HG03066 (cell line): ENCODE measurements around the gene EIF3M.

Source experiments
- ATAC-seq: cut with Tn5 transposase; IDR thresholded peaks from one replicate; pipeline ENCODE4 v1.9.1; 2021; ENCODE audit warnings: low read depth; ENCODE audit not compliant: unreplicated experiment

The EIF3M gene

DNA sequence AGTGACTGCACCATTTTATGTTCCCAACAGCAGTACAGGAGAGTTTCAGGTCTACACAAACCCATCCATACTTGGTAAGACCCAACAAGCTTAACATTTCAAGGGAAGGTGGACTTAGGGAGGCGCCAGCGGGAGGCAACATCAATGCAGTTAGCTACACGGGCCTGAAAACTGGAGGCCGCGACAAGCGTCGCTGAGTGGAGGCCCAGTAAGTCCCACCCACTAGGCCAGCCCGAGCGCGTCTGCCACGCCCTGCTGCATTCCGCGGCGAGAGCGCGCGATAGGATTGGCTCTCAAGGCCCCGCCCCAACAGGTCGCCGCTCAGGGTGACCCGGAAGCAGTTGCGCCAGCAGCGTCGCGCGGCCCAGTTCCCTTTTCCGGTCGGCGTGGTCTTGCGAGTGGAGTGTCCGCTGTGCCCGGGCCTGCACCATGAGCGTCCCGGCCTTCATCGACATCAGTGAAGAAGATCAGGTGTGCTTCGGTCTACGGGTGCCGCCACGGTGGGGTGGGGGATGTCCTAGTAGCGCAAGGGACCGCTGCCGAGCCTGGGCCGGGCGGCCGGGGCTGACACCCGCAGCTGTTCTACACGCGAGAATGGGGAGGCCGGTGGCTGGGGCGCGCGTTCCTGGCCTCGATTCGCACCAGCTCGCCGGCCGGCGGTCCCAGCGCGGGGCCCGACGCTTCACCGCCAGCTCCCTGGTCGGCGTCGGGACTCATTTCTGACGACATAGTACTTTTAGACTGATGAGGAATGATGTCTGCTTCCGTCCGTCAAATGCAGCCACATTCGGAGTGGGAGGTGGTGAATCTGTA is at the start of gene EIF3M:
EIF3M (plus strand) TSS at position 373 of the 813 bp plus-strand sequence; CDS start at position 430, 57 bp downstream.
- ATAC-seq = peak; percentile 96

DNA sequence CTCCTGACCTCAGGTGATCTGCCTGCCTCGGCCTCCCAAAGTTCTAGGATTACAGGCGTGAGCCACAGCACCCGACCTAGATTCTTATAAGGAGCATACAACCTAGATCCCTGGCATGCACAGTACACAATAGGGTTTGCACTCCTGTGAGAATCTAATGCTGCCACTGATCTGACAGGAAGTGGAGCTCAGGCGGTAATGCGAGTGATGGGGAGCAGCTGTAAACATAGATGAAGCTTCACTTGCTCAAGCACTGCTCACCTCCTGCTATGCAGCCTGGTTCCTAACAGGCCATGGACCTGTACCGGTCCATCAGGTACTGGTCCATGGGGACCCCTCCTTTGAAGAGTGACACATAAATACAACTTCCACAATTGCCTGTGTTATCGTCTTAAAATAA is 44.8 kb upstream of the EIF3M start:
- no peak for ATAC-seq

DNA sequence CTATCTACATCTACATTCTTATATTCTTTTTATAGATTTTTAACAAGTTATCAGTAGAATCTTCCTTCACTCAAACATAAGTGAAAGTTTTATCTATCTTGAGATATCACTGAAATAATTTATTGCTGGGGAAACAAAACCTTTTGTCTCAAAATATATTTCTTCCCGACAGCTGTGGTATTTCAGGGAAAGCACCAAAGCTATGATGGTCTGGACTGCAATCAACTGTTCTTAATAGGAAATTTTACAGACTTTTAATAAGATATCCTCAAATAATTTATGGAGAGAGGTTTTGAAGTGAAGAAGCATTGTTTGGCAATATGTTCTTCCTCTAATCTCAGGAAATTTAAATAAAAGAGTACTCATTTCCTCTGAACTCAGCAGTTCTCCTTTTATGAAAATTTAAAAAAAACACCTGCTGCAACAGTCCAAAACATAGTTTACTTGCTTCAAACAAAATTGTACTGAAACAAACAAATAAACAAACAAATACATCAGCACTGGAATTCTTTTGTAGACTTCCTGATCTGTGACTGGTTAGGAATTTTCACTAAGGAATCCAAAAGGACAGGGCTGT is 33.9 kb upstream of the EIF3M start:
- no peak for ATAC-seq

DNA sequence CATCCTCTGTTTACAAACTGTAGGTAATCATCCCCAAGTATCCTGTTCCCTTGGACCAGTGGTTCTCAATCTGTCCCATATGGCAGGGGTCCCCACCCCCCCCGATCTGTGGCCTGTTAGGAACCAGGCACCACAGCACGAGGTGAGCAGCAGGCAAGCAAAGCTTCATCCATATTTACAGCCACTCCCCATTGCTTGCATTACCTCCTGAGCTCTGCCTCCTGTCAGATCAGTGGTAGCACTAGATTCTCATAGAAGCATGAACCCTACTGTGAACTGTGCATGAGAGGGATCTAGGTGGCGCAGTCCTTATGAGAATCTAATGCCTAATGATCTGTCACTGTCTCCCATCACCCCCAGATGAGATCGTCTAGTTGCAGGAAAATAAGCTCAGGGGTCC is 33.4 kb upstream of the EIF3M start:
- no peak for ATAC-seq

DNA sequence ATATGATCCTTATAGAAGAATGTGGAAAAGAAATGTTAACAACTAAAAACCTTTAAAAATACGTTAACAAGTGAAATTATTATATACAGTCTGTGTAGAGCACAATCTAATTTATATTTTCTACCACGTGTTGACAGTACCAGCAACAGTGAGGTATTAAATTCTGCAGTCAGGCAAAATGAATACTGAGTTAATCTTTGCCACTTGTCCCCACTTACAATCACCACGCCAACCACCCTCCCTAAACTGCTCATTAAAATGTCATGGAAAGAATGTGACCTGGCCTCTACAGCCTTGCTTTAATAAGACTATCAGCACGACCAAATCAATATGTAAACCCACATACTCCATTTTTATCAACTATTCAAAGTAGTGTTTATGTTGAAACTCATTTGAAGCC is 28.5 kb upstream of the EIF3M start:
- no peak for ATAC-seq

GRCh38 chr11:32555895-32556294 is 27.7 kb upstream of the EIF3M start:
- ATAC-seq = no peak

- ATAC-seq = no peak
Measured at GRCh38 chr11:32561835-32562234, 21.8 kb upstream of the EIF3M start.

- no peak for ATAC-seq
Measured at GRCh38 chr11:32562839-32563599, 20.6 kb upstream of the EIF3M start.

- no peak for ATAC-seq
Measured at GRCh38 chr11:32563600-32563959, 20.1 kb upstream of the EIF3M start.

GRCh38 chr11:32566517-32566916 is 17.1 kb upstream of the EIF3M start:
- no peak for ATAC-seq

GRCh38 chr11:32567154-32567553 is 16.5 kb upstream of the EIF3M start:
- no peak for ATAC-seq

DNA sequence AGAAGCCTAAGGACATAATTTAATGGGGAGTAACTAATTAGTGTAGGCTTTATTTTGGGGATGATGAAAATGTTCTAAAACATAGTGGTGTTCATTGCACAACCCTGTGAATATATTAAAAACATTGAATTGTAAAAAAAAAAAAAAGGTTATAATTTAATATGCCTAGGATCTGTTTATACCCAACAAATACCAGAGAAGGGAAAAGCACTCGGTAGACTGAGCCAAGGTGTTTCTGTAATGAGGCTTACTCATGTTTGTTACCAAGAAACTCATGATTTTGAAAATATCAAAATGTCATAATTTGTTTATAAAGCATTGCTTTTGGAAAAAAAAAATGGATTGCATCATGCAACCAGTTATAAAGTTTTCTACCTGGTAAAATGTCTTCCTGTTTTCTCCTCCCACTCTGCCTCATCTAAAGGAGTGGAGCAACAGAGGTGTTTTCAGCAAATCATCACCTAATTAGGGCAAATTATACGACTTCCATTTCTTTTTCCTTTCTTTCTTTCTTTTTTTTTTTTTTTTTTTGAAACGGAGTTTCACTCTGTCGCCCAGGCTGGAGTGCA is 14.2 kb upstream of the EIF3M start:
- ATAC-seq = no peak

GRCh38 chr11:32571039-32571438 is 12.6 kb upstream of the EIF3M start:
- no peak for ATAC-seq

GRCh38 chr11:32573228-32573627 is 10.4 kb upstream of the EIF3M start:
- no peak for ATAC-seq

DNA sequence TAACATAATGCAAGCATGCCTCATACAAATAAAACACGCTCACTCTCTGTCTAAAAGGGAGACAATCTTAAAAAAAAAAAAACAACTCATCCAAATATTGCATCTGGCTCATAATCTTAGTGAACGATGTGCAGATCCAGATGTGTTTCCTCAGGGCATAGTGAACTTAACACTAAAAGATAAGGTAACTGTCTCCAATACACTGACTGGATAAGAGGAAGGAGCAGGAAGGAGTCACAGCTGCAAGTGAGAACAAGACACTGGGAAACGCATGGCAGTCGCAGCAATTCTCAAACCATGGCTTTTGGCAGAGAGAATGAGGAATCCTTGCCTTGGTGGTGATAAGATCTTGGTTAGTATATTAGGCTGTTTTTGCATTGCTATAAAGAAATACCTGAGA is 9.2 kb upstream of the EIF3M start:
- no peak for ATAC-seq

DNA sequence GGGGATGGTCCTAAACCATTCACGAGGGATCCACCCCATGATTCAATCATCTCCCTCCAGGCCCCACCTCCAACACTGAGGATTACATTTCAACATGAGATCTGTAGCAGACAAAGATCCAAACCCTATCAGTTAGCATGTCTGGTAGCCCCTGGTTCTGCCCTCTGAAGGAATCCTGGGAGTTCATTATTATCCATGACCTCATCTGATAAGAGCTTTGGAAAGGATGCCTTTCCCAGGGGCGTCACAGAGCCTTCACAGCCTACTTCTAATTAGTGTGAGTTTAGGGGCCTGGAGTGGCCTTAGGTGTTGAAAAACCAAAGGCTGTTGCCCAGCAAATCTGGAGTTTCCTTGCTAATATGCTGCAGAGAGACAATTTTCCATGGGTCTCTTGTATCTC is 8.6 kb upstream of the EIF3M start:
- no peak for ATAC-seq

GRCh38 chr11:32576456-32576855 is 7.2 kb upstream of the EIF3M start:
- no peak for ATAC-seq

DNA sequence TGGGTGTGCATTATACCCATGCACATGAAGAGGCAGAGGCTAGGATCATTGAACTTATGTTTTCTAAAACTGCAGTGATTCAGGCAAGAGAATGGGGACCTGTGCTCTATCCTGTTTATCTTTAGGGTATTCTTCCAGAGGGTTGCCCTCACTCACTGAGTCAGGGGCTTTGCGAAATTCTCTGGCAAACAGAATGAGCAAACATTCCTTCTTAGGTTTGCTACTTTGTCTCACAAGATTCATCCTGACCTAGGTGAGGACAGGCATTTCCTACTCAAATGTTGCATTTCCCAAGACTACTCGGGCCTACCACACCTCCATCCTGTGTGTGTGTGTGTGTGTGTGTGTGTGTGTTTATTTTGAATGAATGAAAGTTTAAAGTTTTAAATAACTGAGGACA is 2.7 kb upstream of the EIF3M start:
- ATAC-seq = no peak

DNA sequence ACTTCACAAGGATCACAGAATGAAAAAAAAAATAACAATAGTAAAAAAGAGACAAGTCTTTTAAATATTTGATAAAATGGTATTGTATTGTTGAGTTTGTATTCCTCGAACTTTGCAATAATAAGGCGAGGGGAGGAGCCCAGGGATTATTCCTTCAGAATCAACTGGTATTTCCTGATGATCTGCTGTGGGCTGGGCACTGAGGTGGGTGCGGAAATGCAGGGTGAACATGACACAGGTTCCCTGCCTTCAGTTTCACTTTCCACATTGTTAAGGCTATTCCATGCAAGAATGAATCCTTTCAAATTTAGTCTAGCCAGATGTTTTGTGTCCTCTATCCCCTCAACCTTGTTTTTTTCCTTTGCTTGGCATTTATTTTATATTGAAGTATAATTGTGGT is 2.1 kb upstream of the EIF3M start:
- no peak for ATAC-seq

DNA sequence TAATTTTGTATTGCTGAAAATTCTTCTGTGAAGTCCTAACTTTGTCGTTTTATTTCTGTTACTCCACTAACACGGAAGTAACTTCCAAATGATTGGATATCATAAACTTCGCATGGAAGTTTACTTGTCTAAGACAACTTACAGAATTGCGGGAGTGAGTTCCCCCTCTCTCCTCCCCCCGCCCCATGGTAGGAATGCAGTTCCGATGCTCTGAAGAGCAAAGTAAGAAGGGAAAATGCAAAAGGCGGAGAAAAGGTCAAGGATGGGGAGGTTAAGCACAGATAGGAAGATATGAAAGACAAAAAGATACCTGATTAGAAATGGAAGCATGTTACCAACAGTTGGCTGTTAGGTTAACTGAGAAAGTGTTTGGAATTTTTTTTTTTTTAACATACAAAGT is 1.3 kb downstream of the EIF3M start:
- ATAC-seq = no peak

DNA sequence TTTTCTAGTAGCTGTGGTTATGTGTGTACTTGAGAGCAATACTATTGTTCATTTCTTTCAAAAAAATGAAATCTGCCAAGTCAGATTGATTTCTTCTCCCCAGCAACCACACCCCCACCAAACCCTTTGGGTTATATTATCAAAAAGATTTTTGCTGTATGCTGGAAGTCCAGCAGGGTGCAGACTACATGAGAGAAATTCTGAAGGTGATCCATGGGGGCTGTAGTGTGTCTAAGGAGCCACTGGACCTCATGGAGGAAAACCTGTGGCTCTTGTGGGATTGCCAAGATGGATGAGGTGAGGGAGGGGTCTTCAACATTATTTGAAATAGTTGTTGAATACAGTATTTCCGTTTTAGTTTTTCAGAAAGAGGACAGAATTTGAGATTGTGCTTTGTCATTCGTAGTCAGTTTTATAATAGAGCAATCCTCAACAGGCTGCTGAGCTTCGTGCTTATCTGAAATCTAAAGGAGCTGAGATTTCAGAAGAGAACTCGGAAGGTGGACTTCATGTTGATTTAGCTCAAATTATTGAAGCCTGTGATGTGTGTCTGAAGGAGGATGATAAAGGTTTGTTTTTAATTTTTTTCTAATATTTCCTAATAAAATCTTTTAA is 3.1 kb downstream of the EIF3M start:
- no peak for ATAC-seq
